HEK293 (cell line): ENCODE measurements around the gene VSIR.

Experiments used
- CTCF ChIA-PET: fragments of 350-600 bp; formaldehyde crosslinking; extraction: SDS; loops from one replicate; lab custom pipeline; 2021; ENCODE audit warnings: antibody characterized with exemption; lab: Yijun Ruan, JAX
- POLR2A ChIA-PET: fragments of 300-600 bp; formaldehyde crosslinking; extraction: SDS; loops from one replicate; lab custom pipeline; 2020; ENCODE audit warnings: antibody characterized with exemption, inconsistent platforms; lab: Yijun Ruan, JAX
- H3K27ac ChIP-seq: fragments of 200-500 bp; sonication (Bioruptor generic); 2 replicates; pipeline ENCODE4 v1.5.1; 2014; ENCODE audit warnings: low read depth, low read length, control low read depth, inconsistent platforms; ENCODE audit errors: extremely low read depth
- H3K36me3 ChIP-seq, 2 experiments: fragments of 200-500 bp in 1 of 2; sonication (Bioruptor generic) in 1 of 2; 1 replicate in 1 of 2; 2 replicates in 1 of 2; pipeline ENCODE4 v1.5.1; 2014 to 2017; ENCODE audit warnings: inconsistent platforms in 2 of 2, low read length in 2 of 2; ENCODE audit not compliant: control insufficient read depth in 2 of 2, insufficient read depth in 1 of 2
- H3K4me1 ChIP-seq: fragments of 200-500 bp; sonication (Bioruptor generic); 2 replicates; pipeline ENCODE4 v1.5.1; 2014; ENCODE audit warnings: mild to moderate bottlenecking, low read length, inconsistent platforms; ENCODE audit not compliant: control insufficient read depth, insufficient read depth
- H3K4me3 ChIP-seq: 2 replicates; pipeline ENCODE4 v1.5.1; 2011; ENCODE audit warnings: low read depth, mild to moderate bottlenecking, control low read depth, low read length, moderate library complexity
- H3K9me3 ChIP-seq: fragments of 200-500 bp; sonication (Bioruptor generic); 2 replicates; pipeline ENCODE4 v1.5.1; 2014; ENCODE audit warnings: low read depth, low read length, inconsistent platforms; ENCODE audit not compliant: control insufficient read depth, insufficient read depth
- GLI4 ChIP-seq: fragments of 450-650 bp; formaldehyde crosslinking; IDR thresholded peaks from 2 replicates; pipeline ENCODE4 v1.5.1; 2016; ENCODE audit warnings: missing biosample characterization, missing genetic modification characterization
- KLF16 ChIP-seq: fragments of 450-650 bp; formaldehyde crosslinking; IDR thresholded peaks from 2 replicates; pipeline ENCODE4 v1.5.1; 2017; ENCODE audit warnings: missing biosample characterization, missing genetic modification characterization
- KLF9 ChIP-seq: fragments of 450-650 bp; formaldehyde crosslinking; IDR thresholded peaks from 2 replicates; pipeline ENCODE4 v1.5.1; 2016; ENCODE audit warnings: missing biosample characterization, missing genetic modification characterization, low read depth
- SCRT2 ChIP-seq: fragments of 450-650 bp; formaldehyde crosslinking; IDR thresholded peaks from 2 replicates; pipeline ENCODE4 v1.5.1; 2016; ENCODE audit warnings: missing biosample characterization, missing genetic modification characterization
- YY1 ChIP-seq: fragments of 450-650 bp; formaldehyde crosslinking; IDR thresholded peaks from 2 replicates; pipeline ENCODE4 v1.5.1; 2018; ENCODE audit warnings: missing biosample characterization, missing genetic modification characterization
- ZBTB17 ChIP-seq: fragments of 450-650 bp; formaldehyde crosslinking; IDR thresholded peaks from 2 replicates; pipeline ENCODE4 v1.5.1; 2016; ENCODE audit warnings: missing biosample characterization, missing genetic modification characterization
- ZBTB48 ChIP-seq: fragments of 450-650 bp; formaldehyde crosslinking; IDR thresholded peaks from 2 replicates; pipeline ENCODE4 v1.5.1; 2016; ENCODE audit warnings: missing biosample characterization, missing genetic modification characterization
- ZFP3 ChIP-seq: fragments of 450-650 bp; formaldehyde crosslinking; IDR thresholded peaks from 2 replicates; pipeline ENCODE4 v1.5.1; 2016; ENCODE audit warnings: low read depth, missing biosample characterization, missing genetic modification characterization
- ZNF10 ChIP-seq: fragments of 450-650 bp; formaldehyde crosslinking; IDR thresholded peaks from 2 replicates; pipeline ENCODE4 v1.5.1; 2017; ENCODE audit warnings: missing biosample characterization, missing genetic modification characterization
- ZNF133 ChIP-seq: fragments of 450-650 bp; formaldehyde crosslinking; IDR thresholded peaks from 2 replicates; pipeline ENCODE4 v1.5.1; 2016; ENCODE audit warnings: missing biosample characterization, missing genetic modification characterization
- ZNF138 ChIP-seq: fragments of 450-650 bp; formaldehyde crosslinking; IDR thresholded peaks from 2 replicates; pipeline ENCODE4 v1.5.1; 2016; ENCODE audit warnings: missing biosample characterization, missing genetic modification characterization, borderline replicate concordance
- ZNF175 ChIP-seq: fragments of 450-650 bp; formaldehyde crosslinking; IDR thresholded peaks from 2 replicates; pipeline ENCODE4 v1.5.1; 2016; ENCODE audit warnings: missing biosample characterization, missing genetic modification characterization
- ZNF239 ChIP-seq: fragments of 450-650 bp; formaldehyde crosslinking; IDR thresholded peaks from 2 replicates; pipeline ENCODE4 v1.5.1; 2016; ENCODE audit warnings: missing biosample characterization, missing genetic modification characterization
- ZNF266 ChIP-seq: fragments of 450-650 bp; formaldehyde crosslinking; IDR thresholded peaks from 2 replicates; pipeline ENCODE4 v1.5.1; 2016; ENCODE audit warnings: missing biosample characterization, missing genetic modification characterization, low read depth
- ZNF335 ChIP-seq: fragments of 450-650 bp; formaldehyde crosslinking; conservative IDR thresholded peaks from 2 replicates; pipeline ENCODE4 v1.5.1; 2016; ENCODE audit warnings: missing biosample characterization, missing genetic modification characterization
- ZNF354C ChIP-seq: fragments of 450-650 bp; formaldehyde crosslinking; IDR thresholded peaks from 2 replicates; pipeline ENCODE4 v1.5.1; 2016; ENCODE audit warnings: missing biosample characterization, missing genetic modification characterization, low read depth, borderline replicate concordance
- ZNF404 ChIP-seq: fragments of 450-650 bp; formaldehyde crosslinking; IDR thresholded peaks from 2 replicates; pipeline ENCODE4 v1.5.1; 2017; ENCODE audit warnings: missing biosample characterization, missing genetic modification characterization
- ZNF426 ChIP-seq: fragments of 450-650 bp; formaldehyde crosslinking; IDR thresholded peaks from 2 replicates; pipeline ENCODE4 v1.5.1; 2017; ENCODE audit warnings: missing biosample characterization, missing genetic modification characterization, mild to moderate bottlenecking, inconsistent platforms, moderate library complexity
- ZNF488 ChIP-seq: fragments of 450-650 bp; formaldehyde crosslinking; IDR thresholded peaks from 2 replicates; pipeline ENCODE4 v1.5.1; 2016; ENCODE audit warnings: missing biosample characterization, missing genetic modification characterization
- ZNF510 ChIP-seq: fragments of 450-650 bp; formaldehyde crosslinking; IDR thresholded peaks from 2 replicates; pipeline ENCODE4 v1.5.1; 2018; ENCODE audit warnings: mild to moderate bottlenecking, missing genetic modification characterization, missing biosample characterization; ENCODE audit not compliant: insufficient replicate concordance
- ZNF514 ChIP-seq: fragments of 450-650 bp; formaldehyde crosslinking; IDR thresholded peaks from 2 replicates; pipeline ENCODE4 v1.5.1; 2016; ENCODE audit warnings: missing biosample characterization, missing genetic modification characterization
- ZNF548 ChIP-seq: fragments of 450-650 bp; formaldehyde crosslinking; IDR thresholded peaks from 2 replicates; pipeline ENCODE4 v1.5.1; 2016; ENCODE audit warnings: missing biosample characterization, missing genetic modification characterization
- ZNF561 ChIP-seq: fragments of 450-650 bp; IDR thresholded peaks from 2 replicates; pipeline ENCODE4 v1.5.1; 2018; ENCODE audit warnings: missing biosample characterization, missing genetic modification characterization, borderline replicate concordance
- ZNF571 ChIP-seq: fragments of 450-650 bp; formaldehyde crosslinking; IDR thresholded peaks from 2 replicates; pipeline ENCODE4 v1.5.0; 2017; ENCODE audit warnings: missing biosample characterization, missing genetic modification characterization
- ZNF610 ChIP-seq: fragments of 450-650 bp; formaldehyde crosslinking; IDR thresholded peaks from 2 replicates; pipeline ENCODE4 v1.5.1; 2016; ENCODE audit warnings: missing biosample characterization, missing genetic modification characterization, borderline replicate concordance
- ZNF629 ChIP-seq: fragments of 450-650 bp; formaldehyde crosslinking; IDR thresholded peaks from 2 replicates; pipeline ENCODE4 v1.5.1; 2017; ENCODE audit warnings: missing biosample characterization, missing genetic modification characterization
- ZNF658 ChIP-seq: fragments of 450-650 bp; formaldehyde crosslinking; IDR thresholded peaks from 2 replicates; pipeline ENCODE4; 2016; ENCODE audit warnings: missing biosample characterization, missing genetic modification characterization
- ZNF677 ChIP-seq: fragments of 450-650 bp; IDR thresholded peaks from 2 replicates; pipeline ENCODE4 v1.5.0; 2018; ENCODE audit warnings: missing biosample characterization, mild to moderate bottlenecking, missing genetic modification characterization, moderate library complexity
- ZNF707 ChIP-seq: fragments of 450-650 bp; formaldehyde crosslinking; IDR thresholded peaks from 2 replicates; pipeline ENCODE4 v1.5.1; 2016; ENCODE audit warnings: missing biosample characterization, missing genetic modification characterization
- ZNF785 ChIP-seq: fragments of 450-650 bp; formaldehyde crosslinking; IDR thresholded peaks from 2 replicates; pipeline ENCODE4 v1.5.1; 2016; ENCODE audit warnings: missing biosample characterization, missing genetic modification characterization
- ZNF843 ChIP-seq: fragments of 450-650 bp; formaldehyde crosslinking; IDR thresholded peaks from 2 replicates; pipeline ENCODE4 v1.5.1; 2016; ENCODE audit warnings: missing biosample characterization, missing genetic modification characterization
- TF ChIP-seq, protein P1 (sequence below): fragments of 450-650 bp; formaldehyde crosslinking; IDR thresholded peaks from 2 replicates; pipeline ENCODE4 v1.5.1; 2016; ENCODE audit warnings: missing biosample characterization, missing genetic modification characterization
- TF ChIP-seq, protein P2 (sequence below): fragments of 450-650 bp; IDR thresholded peaks from 2 replicates; pipeline ENCODE4 v1.5.1; 2018; ENCODE audit warnings: missing biosample characterization, missing genetic modification characterization

VSIR gene

GRCh38 chr10:71737834-71738197 is 35.5 kb downstream of the VSIR start (continued):
- no peak for TF ChIP-seq ZNF658 (tag by site-specific recombination)
- TF ChIP-seq ZNF138 (tag by site-specific recombination): no peak
- no peak for TF ChIP-seq ZNF629 (tag by site-specific recombination)
- TF ChIP-seq ZFP3 (tag by site-specific recombination): no peak

DNA sequence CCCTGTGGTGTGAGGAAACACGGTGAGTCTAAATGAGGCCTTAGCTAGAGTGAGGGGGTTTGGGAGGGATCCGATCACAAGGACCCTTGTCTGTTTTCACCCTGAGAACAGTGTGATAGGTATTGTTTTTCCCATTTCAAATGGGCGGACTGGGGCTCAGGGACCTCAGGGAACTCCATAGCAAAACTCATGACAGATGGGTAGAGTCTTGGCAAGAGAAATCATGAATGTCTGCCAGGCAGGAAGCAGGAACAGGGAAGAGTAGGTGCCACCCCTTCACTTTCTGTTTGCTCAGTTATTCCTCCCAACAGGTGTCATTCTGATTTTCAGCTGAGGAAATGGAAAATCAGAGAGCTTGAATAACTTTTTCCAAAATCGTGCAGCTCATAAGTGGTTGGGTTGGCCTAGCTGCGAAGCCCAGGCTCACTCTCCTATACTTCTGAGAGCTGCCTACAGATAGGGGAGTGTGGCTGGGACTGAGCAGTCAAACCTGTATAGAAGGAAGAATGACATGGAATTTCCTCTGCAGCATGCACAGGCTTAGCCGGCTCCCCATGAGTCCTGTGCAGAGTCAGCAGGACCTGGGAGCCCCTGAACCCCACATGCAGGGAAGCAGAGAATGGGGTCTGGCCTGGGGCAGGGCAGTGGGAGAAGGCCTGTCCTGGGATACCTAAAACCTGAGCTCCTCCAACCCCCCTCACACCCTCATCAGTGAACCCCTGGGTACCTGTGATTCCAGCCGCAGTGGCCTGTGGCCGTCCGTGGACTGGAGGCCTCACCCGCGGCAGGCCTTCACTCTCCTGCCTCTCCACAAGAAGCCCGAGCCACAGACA is 36.1 kb downstream of the VSIR start:
- Histone ChIP-seq H3K9me3 (no peaks in the 10 kb centered on the region), H3K4me1 (no peaks in the 10 kb centered on the region), H3K27ac (no peak overlapping the region), H3K4me3 (no peak overlapping the region), H3K36me3 (no peaks in the 10 kb centered on the region)
- POLR2A ChIA-PET: no interaction called here
- TF ChIP-seq ZNF514 (tag by site-specific recombination): no peak
- TF ChIP-seq ZNF10 (tag by site-specific recombination): no peak
- TF ChIP-seq YY1 (tag by site-specific recombination): no peak
- no peak for TF ChIP-seq KLF9
- no peak for TF ChIP-seq ZNF133 (tag by site-specific recombination)
- no peak for TF ChIP-seq ZNF548 (tag by site-specific recombination)
- no peak for TF ChIP-seq ZNF707
- TF ChIP-seq ZNF488 (tag by site-specific recombination): no peak
- TF ChIP-seq ZNF843 (tag by site-specific recombination): no peak
- no peak for TF ChIP-seq ZNF404 (tag by site-specific recombination)
- no peak for TF ChIP-seq ZNF561 (tag by site-specific recombination)
- no peak for TF ChIP-seq ZNF266 (tag by site-specific recombination)
- no peak for TF ChIP-seq ZNF426
- no peak for TF ChIP-seq ZNF239 (tag by site-specific recombination)
- TF ChIP-seq ZNF335 (tag by site-specific recombination): no peak
- TF ChIP-seq KLF16 (tag by site-specific recombination): no peak
- TF ChIP-seq ZBTB17 (tag by site-specific recombination): no peak
- TF ChIP-seq ZNF354C (tag by site-specific recombination): no peak
- CTCF ChIA-PET: interaction anchor here (0.6 to 0.9 kb wide), 3 partner anchors 9 to 93 kb away, joined by 3 read pairs; no protein-coding TSS in a partner anchor

- Histone ChIP-seq H3K4me1 (no peaks in the 10 kb centered on the region), H3K36me3 (no peaks in the 10 kb centered on the region), H3K4me3 (no peak overlapping the region), H3K27ac (no peak overlapping the region; the same call in 1 of the 2 replicates), H3K9me3 (no peaks in the 10 kb centered on the region)
- CTCF ChIA-PET: interaction anchor here (0.6 to 0.9 kb wide), 4 partner anchors 8 to 454 kb away, joined by 3 read pairs; no protein-coding TSS in a partner anchor
- POLR2A ChIA-PET: no interaction called here
- no peak for TF ChIP-seq SCRT2 (tag by site-specific recombination)
- no peak for TF ChIP-seq ZNF571 (tag by site-specific recombination)
- TF ChIP-seq ZNF785 (tag by site-specific recombination): no peak
- TF ChIP-seq ZNF843 (tag by site-specific recombination): 0 out of 2 replicates have a peak, but pooled peaks have one; percentile 23
- no peak for TF ChIP-seq ZNF354C (tag by site-specific recombination)
- TF ChIP-seq ZNF175 (tag by site-specific recombination): no peak
- no peak for TF ChIP-seq ZNF610
- TF ChIP-seq ZNF677 (tag by site-specific recombination): no peak
- no peak for TF ChIP-seq KLF9
- TF ChIP-seq, protein P1, sequence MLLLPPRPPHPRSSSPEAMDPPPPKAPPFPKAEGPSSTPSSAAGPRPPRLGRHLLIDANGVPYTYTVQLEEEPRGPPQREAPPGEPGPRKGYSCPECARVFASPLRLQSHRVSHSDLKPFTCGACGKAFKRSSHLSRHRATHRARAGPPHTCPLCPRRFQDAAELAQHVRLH (tag by site-specific recombination): no peak
- TF ChIP-seq ZNF510 (tag by site-specific recombination): no peak
- no peak for TF ChIP-seq GLI4
- TF ChIP-seq ZBTB48 (tag by site-specific recombination): peak; percentile 88
- TF ChIP-seq, protein P2, sequence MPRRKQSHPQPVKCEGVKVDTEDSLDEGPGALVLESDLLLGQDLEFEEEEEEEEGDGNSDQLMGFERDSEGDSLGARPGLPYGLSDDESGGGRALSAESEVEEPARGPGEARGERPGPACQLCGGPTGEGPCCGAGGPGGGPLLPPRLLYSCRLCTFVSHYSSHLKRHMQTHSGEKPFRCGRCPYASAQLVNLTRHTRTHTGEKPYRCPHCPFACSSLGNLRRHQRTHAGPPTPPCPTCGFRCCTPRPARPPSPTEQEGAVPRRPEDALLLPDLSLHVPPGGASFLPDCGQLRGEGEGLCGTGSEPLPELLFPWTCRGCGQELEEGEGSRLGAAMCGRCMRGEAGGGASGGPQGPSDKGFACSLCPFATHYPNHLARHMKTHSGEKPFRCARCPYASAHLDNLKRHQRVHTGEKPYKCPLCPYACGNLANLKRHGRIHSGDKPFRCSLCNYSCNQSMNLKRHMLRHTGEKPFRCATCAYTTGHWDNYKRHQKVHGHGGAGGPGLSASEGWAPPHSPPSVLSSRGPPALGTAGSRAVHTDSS (tag by site-specific recombination): no peak
Observed at GRCh38 chr10:71736570-71736952, 36.8 kb downstream of the VSIR start.
